GM12878 (cell line): ENCODE data around the gene ARL14EPL. TPM values are rescaled to one million over a fixed set of nuclear protein-coding genes. Genes with fewer than 3 reads are reported as not detected.
"Not testable (repeated sequence)": the region's sequence is repeated elsewhere in the genome, so short reads cannot be mapped to it uniquely, and the experiment has no call there.

ENCODE experiments used
- ATAC-seq: fragments of 200-7000 bp; cut with Tn5 transposase; 3 replicates; pipeline ENCODE4 v1.9.1; 2020; ENCODE audit warnings: mild to moderate bottlenecking, moderate library complexity
- BruUV-seq: library from RNA; stranded (reverse); fragments of 400-500 nt; replicated peaks from 2 replicates; lab custom pipeline; 2021; lab: Mats Ljungman, UMichigan
- CTCF ChIA-PET: fragments of 300-600 bp; sonication (Branson Sonifier 250); formaldehyde crosslinking; extraction: SDS; loops from one replicate; lab custom pipeline; 2021; ENCODE audit warnings: inconsistent platforms; lab: Yijun Ruan, JAX
- POLR2A ChIA-PET: fragments of 350-600 bp; formaldehyde crosslinking; extraction: SDS; loops from one replicate; lab custom pipeline; 2021; ENCODE audit warnings: inconsistent platforms; lab: Charles Lee
- RAD21 ChIA-PET: fragments of 300-600 bp; sonication (Branson Sonifier 250); formaldehyde crosslinking; loops from one replicate; lab custom pipeline; 2023; ENCODE audit warnings: antibody characterized with exemption; ENCODE audit not compliant: unreplicated experiment; lab: Charles Lee
- SMC1A ChIA-PET: fragments of 300-600 bp; sonication (Branson Sonifier 250); formaldehyde crosslinking; loops from one replicate; lab custom pipeline; 2023; ENCODE audit not compliant: unreplicated experiment, uncharacterized antibody; lab: Charles Lee
- DNase-seq: peaks from one replicate; pipeline ENCODE4 v3.0.0-alpha.2; 2011; ENCODE audit warnings: low read depth, low spot score
- FAIRE-seq: peaks from 3 replicates; lab custom pipeline; 2011; peaks lifted over from hg19 to GRCh38; lab: Jason Lieb, UNC
- H2AFZ ChIP-seq: 2 replicates; pipeline ENCODE4 v1.6.0; 2011; ENCODE audit warnings: low read depth, low read length, control low read depth; ENCODE audit not compliant: control insufficient read depth
- H3K27ac ChIP-seq: 2 replicates; pipeline ENCODE4 v1.5.1; 2011; ENCODE audit warnings: control low read depth; ENCODE audit not compliant: control insufficient read depth, insufficient read depth
- H3K27me3 ChIP-seq, 2 experiments: replicated peaks in 1 of 2; 2 replicates each; pipeline versions ENCODE4 v1.6.0 to v1.6.1; 2011; ENCODE audit warnings: low read length in 1 of 2; ENCODE audit not compliant: control insufficient read depth in 2 of 2, insufficient read depth in 2 of 2
- H3K36me3 ChIP-seq, 2 experiments: 2 replicates each; pipeline ENCODE4 v1.5.1; 2011; ENCODE audit warnings: low read length in 1 of 2; ENCODE audit not compliant: control insufficient read depth in 2 of 2, insufficient read depth in 2 of 2
- H3K4me1 ChIP-seq: 2 replicates; pipeline ENCODE4 v1.6.1; 2011; ENCODE audit warnings: mild to moderate bottlenecking, low read length, moderate library complexity, mixed read lengths; ENCODE audit not compliant: control insufficient read depth, insufficient read depth
- H3K4me2 ChIP-seq: 2 replicates; pipeline ENCODE4 v1.6.0; 2011; ENCODE audit warnings: control low read depth; ENCODE audit not compliant: control insufficient read depth, insufficient read depth
- H3K4me3 ChIP-seq: fragments of 200-600 bp; sonication (generic); 2 replicates; pipeline ENCODE4 v1.5.1; 2016
- H3K79me2 ChIP-seq: 2 replicates; pipeline ENCODE4 v1.6.0; 2011; ENCODE audit warnings: low read length; ENCODE audit not compliant: control insufficient read depth, insufficient read depth
- H3K9ac ChIP-seq: 2 replicates; pipeline ENCODE4 v1.8.0; 2011; ENCODE audit warnings: low read length, control low read depth, mixed read lengths; ENCODE audit not compliant: control insufficient read depth, insufficient read depth
- H3K9me3 ChIP-seq: replicated peaks from 3 replicates; pipeline ENCODE4 v1.5.1; 2011; ENCODE audit warnings: mild to moderate bottlenecking, low read length; ENCODE audit not compliant: control insufficient read depth, insufficient read depth
- H4K20me1 ChIP-seq: 2 replicates; pipeline ENCODE4 v1.6.0; 2011; ENCODE audit not compliant: control insufficient read depth, insufficient read depth
- BMI1 ChIP-seq: fragments of 450-650 bp; IDR thresholded peaks from 2 replicates; pipeline ENCODE4 v1.6.1; 2016; ENCODE audit warnings: mild to moderate bottlenecking, moderate library complexity, borderline replicate concordance
- MYC ChIP-seq: IDR thresholded peaks from 2 replicates; pipeline ENCODE4 v1.6.1; 2011; ENCODE audit warnings: mild to moderate bottlenecking, low read length, moderate library complexity, inconsistent platforms; ENCODE audit not compliant: insufficient read depth, insufficient replicate concordance, insufficient read length, severe bottlenecking
- NFXL1 ChIP-seq: fragments of 450-650 bp; IDR thresholded peaks from 2 replicates; pipeline ENCODE4 v1.6.1; 2017; ENCODE audit warnings: antibody characterized with exemption, mild to moderate bottlenecking, borderline replicate concordance
- SREBF1 ChIP-seq: IDR thresholded peaks from 2 replicates; pipeline ENCODE4 v1.6.1; 2012; ENCODE audit warnings: mild to moderate bottlenecking, low read length
- STAT3 ChIP-seq: IDR thresholded peaks from 2 replicates; pipeline ENCODE4 v1.6.1; 2011; ENCODE audit warnings: low read depth, low read length, improper control_type of control experiment
- WGBS: methylation state at CpG from one replicate; pipeline ENCODE4 v1.1.6; 2016; ENCODE audit warnings: low lambda C conversion rate; ENCODE audit not compliant: insufficient replicate concordance, insufficient coverage; ENCODE audit errors: missing lambda C conversion rate; 5-methylcytosine and 5-hydroxymethylcytosine counted together
- in situ Hi-C: fragments of 300-500 bp; cut with MboI; formaldehyde crosslinking; loops from 9 replicates; pipeline ENCODE4 v1.14.3; 2018; ENCODE audit warnings: mixed read lengths
- intact Hi-C: fragments of 100-400 bp; cut with micrococcal nuclease; formaldehyde crosslinking; loops from one replicate; pipeline ENCODE4 v1.14.2; 2022; ENCODE audit not compliant: unreplicated experiment
- polyA plus RNA-seq, 11 experiments: library from polyadenylated mRNA; depleted of rRNA in 4 of 11; unstranded in 6 of 11; stranded (reverse) in 5 of 11; fragments of >200 nt; fragmentation: Nextera tagmentation in 4 of 11; fragmentation: Illumina TruSeq in 1 of 11; extraction: Ambion mirVana in 4 of 11; extraction: Trizol in 1 of 11; gene quantifications; 1 replicate in 1 of 11; 2 replicates in 10 of 11; pipeline versions ENCODE4 v1.2.1 to v1.2.3, GENCODE V29; 2011 to 2016; ENCODE audit warnings: inconsistent platforms in 2 of 11, missing spikeins in 2 of 11, low read depth in 1 of 11
- total RNA-seq, 4 experiments: library from RNA; depleted of rRNA in 3 of 4; stranded (reverse); fragments of >200 nt in 3 of 4; fragmentation: Illumina TruSeq in 1 of 4; extraction: Trizol in 1 of 4; gene quantifications; 2 replicates each; pipeline versions ENCODE4 v1.2.1 to v1.2.3, GENCODE V29; 2013 to 2021
- TF ChIP-seq, protein P1 (sequence below): fragments of 450-650 bp; IDR thresholded peaks from 2 replicates; pipeline ENCODE4 v1.6.1; 2017; ENCODE audit warnings: antibody characterized with exemption, mild to moderate bottlenecking, moderate library complexity
- TF ChIP-seq, protein P2 (sequence below): fragments of 150-350 bp; IDR thresholded peaks from 2 replicates; pipeline ENCODE4 v1.6.1; 2014; ENCODE audit warnings: mild to moderate bottlenecking, low read depth, low read length

Gene ARL14EPL
- total and polyA plus RNA-seq, 10 of the 15 experiments (the other 5 are each of a cell fraction or from before 2014, with no cell fraction given) = 0.08 TPM; not detected in 9

DNA sequence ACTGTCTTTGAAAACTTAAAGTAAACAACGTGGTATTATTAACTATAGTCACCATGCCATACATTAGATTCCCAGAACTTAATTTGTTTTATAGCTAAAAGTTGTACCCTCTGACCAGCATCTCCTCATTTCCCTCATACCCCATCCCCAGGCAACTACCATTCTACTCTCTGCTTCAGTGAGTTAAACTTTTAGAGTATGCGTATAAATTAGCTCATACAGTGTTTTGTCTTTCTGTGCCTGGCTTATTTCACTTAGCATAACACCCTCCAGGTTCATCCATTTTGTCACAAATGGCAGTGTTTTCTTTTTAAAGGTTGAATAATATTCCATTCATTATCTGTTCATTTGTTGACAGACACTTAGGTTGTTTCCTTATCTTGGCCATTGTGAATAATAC, 66.7 kb downstream of the ARL14EPL start:
- ATAC-seq = no peak
- POLR2A ChIA-PET = no interaction called here
- CTCF ChIA-PET = no interaction called here
- no peaks in the 10 kb centered on the region for H4K20me1 ChIP-seq
- no peak for DNase-seq
- RAD21 ChIA-PET = no interaction called here
- no peak overlapping the region for H2AFZ ChIP-seq
- SMC1A ChIA-PET = interaction anchor here (1.0 kb wide), 1 partner anchor 12 kb away, joined by 3 read pairs; no protein-coding TSS in a partner anchor
- in situ Hi-C loops (no loop called here), intact Hi-C loops (no loop called here)
- no peak overlapping the region for H3K4me3 ChIP-seq
- no peaks in the 10 kb centered on the region; a peak in 1 of 4 replicates for H3K36me3 ChIP-seq
- BruUV-seq = no TSS peak
- no peak for FAIRE-seq
- H3K27me3 ChIP-seq = no peaks in the 10 kb centered on the region
- WGBS = 100% methylated on average over 2 of the region's 2 CpGs
- H3K9me3 ChIP-seq = no peaks in the 10 kb centered on the region; the same call in 2 of the 3 replicates
- no peaks in the 10 kb centered on the region for H3K4me1 ChIP-seq
- TF ChIP-seq STAT3 = no peak
- no peak for TF ChIP-seq NFXL1
- no peak for TF ChIP-seq MYC
- TF ChIP-seq BMI1 = no peak
- no peak for TF ChIP-seq SREBF1
- TF ChIP-seq, protein P1, sequence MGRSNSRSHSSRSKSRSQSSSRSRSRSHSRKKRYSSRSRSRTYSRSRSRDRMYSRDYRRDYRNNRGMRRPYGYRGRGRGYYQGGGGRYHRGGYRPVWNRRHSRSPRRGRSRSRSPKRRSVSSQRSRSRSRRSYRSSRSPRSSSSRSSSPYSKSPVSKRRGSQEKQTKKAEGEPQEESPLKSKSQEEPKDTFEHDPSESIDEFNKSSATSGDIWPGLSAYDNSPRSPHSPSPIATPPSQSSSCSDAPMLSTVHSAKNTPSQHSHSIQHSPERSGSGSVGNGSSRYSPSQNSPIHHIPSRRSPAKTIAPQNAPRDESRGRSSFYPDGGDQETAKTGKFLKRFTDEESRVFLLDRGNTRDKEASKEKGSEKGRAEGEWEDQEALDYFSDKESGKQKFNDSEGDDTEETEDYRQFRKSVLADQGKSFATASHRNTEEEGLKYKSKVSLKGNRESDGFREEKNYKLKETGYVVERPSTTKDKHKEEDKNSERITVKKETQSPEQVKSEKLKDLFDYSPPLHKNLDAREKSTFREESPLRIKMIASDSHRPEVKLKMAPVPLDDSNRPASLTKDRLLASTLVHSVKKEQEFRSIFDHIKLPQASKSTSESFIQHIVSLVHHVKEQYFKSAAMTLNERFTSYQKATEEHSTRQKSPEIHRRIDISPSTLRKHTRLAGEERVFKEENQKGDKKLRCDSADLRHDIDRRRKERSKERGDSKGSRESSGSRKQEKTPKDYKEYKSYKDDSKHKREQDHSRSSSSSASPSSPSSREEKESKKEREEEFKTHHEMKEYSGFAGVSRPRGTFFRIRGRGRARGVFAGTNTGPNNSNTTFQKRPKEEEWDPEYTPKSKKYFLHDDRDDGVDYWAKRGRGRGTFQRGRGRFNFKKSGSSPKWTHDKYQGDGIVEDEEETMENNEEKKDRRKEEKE = no peak
- TF ChIP-seq, protein P2, sequence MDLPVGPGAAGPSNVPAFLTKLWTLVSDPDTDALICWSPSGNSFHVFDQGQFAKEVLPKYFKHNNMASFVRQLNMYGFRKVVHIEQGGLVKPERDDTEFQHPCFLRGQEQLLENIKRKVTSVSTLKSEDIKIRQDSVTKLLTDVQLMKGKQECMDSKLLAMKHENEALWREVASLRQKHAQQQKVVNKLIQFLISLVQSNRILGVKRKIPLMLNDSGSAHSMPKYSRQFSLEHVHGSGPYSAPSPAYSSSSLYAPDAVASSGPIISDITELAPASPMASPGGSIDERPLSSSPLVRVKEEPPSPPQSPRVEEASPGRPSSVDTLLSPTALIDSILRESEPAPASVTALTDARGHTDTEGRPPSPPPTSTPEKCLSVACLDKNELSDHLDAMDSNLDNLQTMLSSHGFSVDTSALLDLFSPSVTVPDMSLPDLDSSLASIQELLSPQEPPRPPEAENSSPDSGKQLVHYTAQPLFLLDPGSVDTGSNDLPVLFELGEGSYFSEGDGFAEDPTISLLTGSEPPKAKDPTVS = no peak
- no peak overlapping the region for H3K27ac ChIP-seq
- H3K9ac ChIP-seq = no peak overlapping the region
- H3K79me2 ChIP-seq = no peaks in the 10 kb centered on the region
- no peak overlapping the region for H3K4me2 ChIP-seq

DNA sequence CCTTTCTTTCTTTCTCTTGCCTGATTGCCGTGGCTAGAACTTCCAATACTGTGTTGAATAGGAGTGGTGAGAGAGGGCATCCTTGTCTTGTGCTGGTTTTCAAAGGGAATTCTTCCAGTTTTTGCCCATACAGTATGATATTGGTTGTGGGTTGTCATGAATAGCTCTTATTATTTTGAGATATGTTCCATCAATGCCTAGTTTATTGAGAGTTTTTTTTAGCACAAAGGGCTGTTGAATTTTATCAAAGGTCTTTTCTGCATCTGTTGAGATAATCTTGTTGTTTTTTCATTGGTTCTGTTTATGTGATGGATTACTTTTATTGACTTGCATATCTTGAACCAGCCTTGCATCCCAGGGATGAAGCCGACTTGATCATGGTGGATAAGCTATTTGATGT, 72.7 kb downstream of the ARL14EPL start:
- DNase-seq, FAIRE-seq, H2AFZ ChIP-seq, RAD21 ChIA-PET, H3K36me3 ChIP-seq, SMC1A ChIA-PET, in situ Hi-C loops, H3K79me2 ChIP-seq, BruUV-seq, H4K20me1 ChIP-seq, ATAC-seq, POLR2A ChIA-PET, H3K4me1 ChIP-seq, H3K4me2 ChIP-seq, H3K9ac ChIP-seq, intact Hi-C loops, CTCF ChIA-PET, H3K27me3 ChIP-seq, H3K27ac ChIP-seq, H3K9me3 ChIP-seq, H3K4me3 ChIP-seq: not testable (repeated sequence)
- WGBS = 98% methylated on average over 2 of the region's 2 CpGs
